ENCODE measurements around the gene CTDNEP1. TPM values are rescaled to one million over a fixed set of nuclear protein-coding genes. Genes with fewer than 3 reads are reported as not detected.

Gene CTDNEP1
- total RNA-seq, 4 donors from 2014 or later, result 38.5 to 82.2 (median 65.9) TPM

- DNase-seq (ENCODE audit: low spot score in 2 of 2), result no peak
- Histone ChIP-seq H3K4me1 (peaks cover 0 to 21% (median 12%) of the 10 kb centered on the region in 4 donors), H3K9me3 (no peaks in the 10 kb centered on the region), H3K36me3 (peaks cover 6 to 81% (median 29%) of the 10 kb centered on the region in 3 donors), H3K4me3 (no peak overlapping the region), H3K27ac (no peak overlapping the region), H3K27me3 (no peaks in the 10 kb centered on the region)
- TF ChIP-seq POLR2A (IDR thresholded peaks at IDR 0.05) (no peak), CTCF (IDR thresholded peaks at IDR 0.05) (no peak), EP300 (IDR thresholded peaks at IDR 0.05) (no peak)
- 64 to 75% methylated on average over 6 to 10 of the region's 15 CpGs for WGBS, 2 donors
These were observed 26.8 kb downstream of the CTDNEP1 start for GRCh38 chr17:7224661-7225111.

GRCh38 chr17:7224110-7224509 is 27.4 kb downstream of the CTDNEP1 start:
- Histone ChIP-seq H3K4me3 (no peak overlapping the region), H3K36me3 (peaks cover 6 to 76% (median 23%) of the 10 kb centered on the region in 3 donors), H3K9me3 (no peaks in the 10 kb centered on the region), H3K27ac (no peak overlapping the region), H3K27me3 (no peaks in the 10 kb centered on the region), H3K4me1 (peaks cover 0 to 26% (median 15%) of the 10 kb centered on the region in 4 donors)
- 60 to 76% methylated on average over 10 of the region's 10 CpGs for WGBS, 2 donors
- TF ChIP-seq EP300 (IDR thresholded peaks at IDR 0.05) (no peak), POLR2A (IDR thresholded peaks at IDR 0.05) (no peak), CTCF (IDR thresholded peaks at IDR 0.05) (no peak)
- DNase-seq (ENCODE audit: low spot score in 2 of 2), result no peak

- no peak overlapping the region for H3K4me3 ChIP-seq
- no peaks in the 10 kb centered on the region for H3K9me3 ChIP-seq
- H3K4me1 ChIP-seq, result peaks cover 0 to 33% (median 19%) of the 10 kb centered on the region in 4 donors
- 71 to 76% methylated on average over 4 of the region's 4 CpGs for WGBS, 2 donors
- no peak for TF ChIP-seq EP300 (IDR thresholded peaks at IDR 0.05)
- TF ChIP-seq POLR2A (IDR thresholded peaks at IDR 0.05), result no peak
- no peak for TF ChIP-seq CTCF (IDR thresholded peaks at IDR 0.05)
- H3K27me3 ChIP-seq, result no peaks in the 10 kb centered on the region
- DNase-seq (ENCODE audit: low spot score in 2 of 2), result no peak
- H3K36me3 ChIP-seq, result peaks cover 6 to 68% (median 18%) of the 10 kb centered on the region in 3 donors
- H3K27ac ChIP-seq, result no peak overlapping the region
These were observed 28.2 kb downstream of the CTDNEP1 start for GRCh38 chr17:7223375-7223774.

GRCh38 chr17:7222972-7223292 is 28.6 kb downstream of the CTDNEP1 start:
- no peak overlapping the region for H3K27ac ChIP-seq
- no peak for DNase-seq (ENCODE audit: low spot score in 2 of 2)
- H3K36me3 ChIP-seq, result peaks cover 6 to 64% (median 18%) of the 10 kb centered on the region in 3 donors

More at GRCh38 chr17:7222972-7223292, 28.6 kb downstream of the CTDNEP1 start:
- Histone ChIP-seq H3K27me3 (no peaks in the 10 kb centered on the region), H3K9me3 (no peaks in the 10 kb centered on the region), H3K4me3 (no peak overlapping the region), H3K4me1 (peaks cover 0 to 38% (median 21%) of the 10 kb centered on the region in 4 donors)
- WGBS, 2 donors, result 63 to 66% methylated on average over 7 of the region's 7 CpGs
- TF ChIP-seq EP300 (IDR thresholded peaks at IDR 0.05), result no peak
- no peak for TF ChIP-seq CTCF (IDR thresholded peaks at IDR 0.05)
- TF ChIP-seq POLR2A (IDR thresholded peaks at IDR 0.05), result no peak
